NCI-H460 (cell line): ENCODE data around the gene TSPAN15. TPM values are rescaled to one million over a fixed set of nuclear protein-coding genes. Genes with fewer than 3 reads are reported as not detected.

Experiments used
- DNase-seq: peaks from one replicate; pipeline ENCODE4 v3.0.0-alpha.2; 2016; ENCODE audit warnings: low read depth; ENCODE audit errors: extremely low read depth
- total RNA-seq: library from RNA; depleted of rRNA; stranded (reverse); fragments of >200 nt; shearing (Covaris generic); gene quantifications from 2 replicates; pipeline ENCODE4 v1.2.3, GENCODE V29; 2014

TSPAN15 gene
- total RNA-seq, 1 experiment from 2014 or later = 11.5 TPM

DNA sequence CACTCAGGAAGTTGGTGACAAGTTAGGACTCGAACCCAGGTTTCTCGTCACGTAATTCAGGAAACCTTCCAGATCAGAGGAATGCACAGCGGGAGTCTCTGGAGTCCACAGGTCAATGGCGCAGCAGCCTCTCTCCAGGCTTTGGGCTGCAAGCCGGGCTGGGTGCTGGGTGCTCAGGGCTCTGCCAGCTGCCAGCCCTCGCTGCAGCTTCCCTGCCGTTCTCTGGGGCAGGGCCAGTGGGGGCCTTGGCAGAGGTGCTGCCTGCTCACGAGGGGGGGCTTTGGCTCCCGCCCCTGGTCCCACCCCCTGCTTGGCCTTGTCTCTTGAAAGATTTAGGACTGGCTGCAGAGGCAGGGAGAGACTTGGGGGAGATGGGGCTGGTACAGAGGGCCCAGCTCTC is 34.6 kb upstream of the TSPAN15 start, which contains the start of gene TACR2:
TACR2 (minus strand) TSS at position 224 of the 400 bp plus-strand sequence. CDS start 595 bp downstream, outside the sequence.
- no peak for DNase-seq

DNA sequence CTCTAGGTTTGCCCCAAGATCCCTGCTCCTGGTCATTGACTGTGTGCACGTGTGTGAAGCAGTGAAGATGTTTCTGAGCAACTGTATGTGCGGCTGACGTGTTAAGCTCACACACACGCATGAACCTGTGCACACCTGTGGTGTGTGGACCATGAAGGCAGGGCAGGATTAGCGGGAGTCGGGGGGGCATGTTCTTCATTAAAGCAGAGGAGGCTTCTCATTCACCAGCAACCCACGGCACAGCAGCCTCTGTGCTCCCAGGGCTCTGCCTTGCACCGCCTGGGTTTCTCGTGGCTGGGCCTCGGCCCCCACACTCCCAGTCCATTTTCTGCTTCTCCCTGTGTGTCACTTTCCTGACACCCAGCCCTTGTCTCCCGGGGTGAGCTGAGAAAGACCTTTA is 33.7 kb upstream of the TSPAN15 start:
- DNase-seq = no peak

DNA sequence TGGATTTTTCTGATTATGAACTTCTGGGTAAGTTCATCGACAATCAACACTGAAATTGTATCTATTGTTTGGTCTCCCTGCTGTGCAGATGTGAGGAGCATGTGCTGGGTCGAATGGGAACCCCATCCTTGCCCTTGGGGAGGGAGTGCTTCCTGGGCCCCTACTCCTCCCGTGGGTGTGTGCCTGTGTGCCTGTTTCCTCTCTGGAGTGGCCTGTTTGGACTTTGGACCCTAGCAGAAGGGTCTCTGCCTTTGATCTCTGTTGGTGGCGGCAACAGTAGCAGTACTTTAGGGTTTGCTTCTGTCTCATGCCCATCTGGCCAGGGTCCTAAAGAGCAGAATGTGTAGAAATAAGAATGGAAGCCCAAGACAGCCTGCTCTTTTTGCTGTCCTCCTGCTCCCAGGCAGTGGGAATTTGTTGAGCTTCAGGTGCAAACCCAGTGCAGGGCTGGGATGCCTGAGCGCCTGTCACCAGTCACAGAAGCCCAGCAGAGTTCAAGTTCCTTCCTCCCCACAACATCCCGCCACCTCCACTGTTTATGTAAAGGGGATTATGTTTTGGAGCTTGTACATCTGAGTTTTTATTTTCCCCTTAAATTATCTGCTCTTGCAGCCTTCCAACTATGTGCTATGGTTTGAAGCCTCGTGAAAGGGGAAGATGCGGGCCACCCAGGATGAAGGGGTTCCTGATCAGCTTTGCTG is 33.1 kb upstream of the TSPAN15 start:
- no peak for DNase-seq

DNA sequence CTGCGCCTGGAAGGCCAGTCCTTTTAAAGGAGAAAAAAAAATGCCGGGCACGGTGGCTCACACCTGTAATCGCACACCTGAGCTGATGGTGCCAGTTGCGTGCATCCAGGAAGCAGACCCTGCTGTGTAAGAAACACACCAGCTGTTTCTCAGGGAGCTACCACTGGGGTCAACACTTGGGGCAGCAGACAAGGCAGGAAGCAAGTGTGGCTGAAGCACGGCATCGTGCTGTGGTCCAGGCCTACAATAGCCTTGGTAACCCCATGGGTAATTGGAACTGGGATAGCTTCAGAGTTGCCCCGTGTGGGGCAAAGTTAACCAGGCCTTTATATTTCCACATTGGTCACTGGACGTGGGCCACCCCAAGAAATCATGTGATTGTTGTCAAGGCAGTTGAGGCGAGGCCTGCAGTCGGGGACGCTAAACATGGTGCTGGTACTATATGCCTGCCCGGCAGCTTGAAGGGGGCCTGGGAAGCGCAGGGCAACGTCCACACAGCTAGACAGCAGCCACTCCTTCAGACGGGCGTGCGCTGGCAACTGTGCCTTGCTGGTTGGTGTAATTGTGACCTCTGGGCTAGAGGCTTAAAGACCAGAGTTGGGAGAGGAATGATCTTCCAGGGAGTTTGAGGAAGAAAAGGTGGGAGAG is 32.0 kb upstream of the TSPAN15 start:
- DNase-seq = no peak

DNA sequence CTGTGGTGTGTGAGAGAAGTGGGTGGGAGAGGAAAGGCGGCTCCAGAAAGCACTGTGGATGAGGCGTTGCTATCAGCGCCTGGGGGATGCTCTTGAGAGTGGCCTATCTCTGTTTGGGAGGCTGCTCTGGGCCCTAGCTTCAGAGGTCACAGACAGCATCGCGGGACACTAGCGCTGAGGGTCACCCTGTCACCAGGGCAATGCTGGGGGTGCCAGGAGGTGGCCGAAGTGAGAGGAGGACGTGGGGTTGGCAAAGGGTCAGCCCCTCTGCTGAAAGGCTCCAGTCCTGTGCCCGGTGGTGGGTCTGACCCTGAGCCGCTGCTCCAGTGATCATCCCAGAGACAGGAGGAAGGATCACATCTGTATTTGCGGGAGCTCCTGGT is 31.5 kb upstream of the TSPAN15 start:
- no peak for DNase-seq

DNA sequence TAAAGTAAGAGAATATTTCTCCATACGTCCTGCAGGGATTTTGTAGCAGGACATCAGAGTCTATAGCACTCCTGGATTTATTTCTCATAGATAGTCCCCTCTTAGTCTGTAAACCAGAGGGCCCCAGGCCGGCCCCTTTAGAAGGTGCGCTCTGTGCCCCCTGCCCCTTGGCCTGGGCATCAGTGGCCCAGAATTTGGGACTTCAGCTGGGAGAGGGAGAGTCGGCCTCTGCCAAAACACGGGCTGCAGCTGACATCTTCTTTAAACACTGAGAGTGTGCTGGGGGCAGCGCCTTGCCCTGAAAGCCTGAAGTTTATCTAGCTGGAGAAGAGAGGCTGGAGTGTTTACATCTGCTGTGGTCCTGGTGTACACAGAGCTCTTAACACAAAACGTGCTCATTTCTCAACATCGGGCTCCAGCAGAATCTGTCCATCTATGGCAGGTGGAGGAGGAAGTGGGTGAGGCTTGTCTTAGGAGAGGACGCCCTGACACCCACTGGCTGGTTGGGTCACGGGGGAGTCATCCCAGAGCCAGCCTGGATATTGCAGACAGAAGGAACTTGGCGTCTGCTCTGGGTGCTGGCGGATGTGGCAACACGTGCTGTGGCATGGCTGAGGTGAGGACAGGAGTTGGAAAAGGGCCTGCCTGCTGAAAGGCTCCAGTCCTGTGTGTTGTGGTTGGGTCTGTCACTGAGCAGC is 29.5 kb upstream of the TSPAN15 start:
- DNase-seq = no peak

DNA sequence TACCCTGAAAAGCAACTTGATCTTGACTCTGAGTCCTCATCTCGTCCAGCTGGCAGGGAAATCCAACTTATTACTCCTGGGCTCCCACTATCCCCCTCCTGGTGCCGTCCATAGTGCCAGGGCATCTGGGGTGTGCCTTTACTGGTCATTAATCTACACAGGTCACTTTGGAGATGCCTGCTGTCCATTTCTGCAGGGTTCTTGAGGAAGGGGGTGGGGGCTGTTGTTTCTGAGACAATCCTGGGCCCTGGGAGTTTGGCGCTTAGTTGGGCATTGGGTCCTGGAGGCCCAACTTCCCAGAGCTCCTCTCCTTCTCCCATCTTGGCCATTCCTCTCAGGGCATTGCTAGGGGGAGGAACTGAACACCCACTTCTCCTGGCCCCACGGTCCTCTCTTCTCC is 28.6 kb upstream of the TSPAN15 start:
- DNase-seq = no peak

DNA sequence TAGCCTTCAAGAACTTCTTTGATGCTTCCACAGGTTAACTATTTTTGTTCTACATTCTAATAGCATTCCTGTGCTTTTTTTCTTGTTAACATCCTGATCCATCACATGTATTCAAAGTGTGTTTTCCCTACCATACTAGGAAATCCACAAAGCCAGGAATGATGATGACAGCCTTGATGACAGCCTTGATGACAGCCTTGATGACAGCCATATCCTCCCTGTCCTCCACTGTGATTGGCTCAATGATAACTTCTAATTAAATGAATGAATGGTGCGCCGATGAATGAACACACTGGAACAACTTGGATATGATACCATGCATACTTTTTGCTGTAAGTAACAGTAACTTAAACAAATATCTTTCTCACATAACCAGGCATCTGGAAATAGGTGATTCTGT is 26.2 kb upstream of the TSPAN15 start:
- no peak for DNase-seq

DNA sequence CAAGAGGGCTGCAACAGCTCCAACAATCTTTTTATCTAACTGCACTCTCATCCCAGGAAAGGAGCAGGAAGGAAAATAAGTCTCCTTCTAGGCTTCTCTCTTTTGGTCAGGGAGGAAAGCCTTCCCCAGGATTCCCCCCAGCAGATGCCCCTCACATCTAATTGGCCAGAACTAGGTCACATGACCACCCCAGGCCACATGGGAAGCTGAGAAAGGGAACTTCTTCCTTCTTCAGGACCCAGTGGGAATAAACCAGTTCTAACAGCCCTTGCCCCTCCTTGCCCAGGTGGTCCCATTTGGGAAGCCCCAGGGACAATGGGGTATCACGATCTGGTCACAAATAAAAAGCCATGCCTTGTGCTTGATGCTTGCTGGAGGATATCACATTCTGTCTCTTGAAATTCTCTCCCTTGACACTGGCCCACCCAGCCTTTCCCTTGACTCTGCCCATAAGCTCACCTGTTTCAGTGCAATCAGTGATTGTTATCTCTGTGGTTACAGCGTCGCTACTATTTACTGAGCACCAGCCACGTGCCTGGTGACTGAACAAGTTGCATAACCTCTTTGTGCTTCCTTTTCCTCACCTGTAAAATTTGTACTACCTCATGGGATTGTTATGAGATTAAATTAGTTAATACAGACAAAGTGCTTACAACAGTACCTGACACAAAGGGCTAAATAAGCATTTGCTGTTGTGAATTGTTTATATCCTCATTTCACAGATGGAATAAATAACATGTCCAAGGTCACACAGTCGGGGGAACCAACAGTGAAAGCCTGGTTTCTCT is 25.6 kb upstream of the TSPAN15 start:
- DNase-seq = no peak

DNA sequence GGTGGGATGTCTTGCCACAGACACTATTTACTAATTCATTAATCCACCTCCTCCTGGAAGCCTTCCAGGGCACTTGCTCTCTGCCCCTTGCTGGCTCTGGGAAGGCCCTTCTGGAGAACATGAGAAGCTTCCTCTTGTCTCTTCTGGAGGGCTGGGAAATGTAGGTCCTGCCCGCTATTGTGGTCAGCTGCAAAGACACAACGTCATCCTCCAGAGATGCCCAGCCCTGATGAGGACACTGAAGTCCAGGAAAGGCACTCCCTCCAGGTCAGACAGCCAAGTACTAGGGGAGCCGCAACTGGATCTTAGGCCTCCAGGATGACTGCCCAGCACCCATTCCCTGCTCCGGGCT is 24.9 kb upstream of the TSPAN15 start:
- no peak for DNase-seq

DNA sequence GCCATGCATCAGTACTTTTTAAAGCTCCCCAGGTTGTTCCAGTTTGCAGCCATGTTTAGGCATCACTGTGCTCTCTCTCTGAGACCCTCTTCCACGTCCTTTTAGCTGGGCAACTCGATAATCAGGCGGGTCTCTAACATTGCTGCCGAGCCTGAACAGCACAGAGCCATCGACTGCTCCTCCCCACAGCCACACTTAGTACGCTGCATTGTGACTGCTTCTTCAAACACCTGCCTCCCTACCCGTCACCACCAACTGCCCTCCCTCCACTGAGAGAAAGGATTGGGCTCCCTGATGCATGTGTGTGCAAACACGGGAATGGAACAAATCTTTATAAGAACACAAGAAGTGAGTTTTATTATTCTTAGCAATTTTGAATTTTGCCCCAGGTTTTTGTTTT is 23.1 kb upstream of the TSPAN15 start:
- DNase-seq = no peak

DNA sequence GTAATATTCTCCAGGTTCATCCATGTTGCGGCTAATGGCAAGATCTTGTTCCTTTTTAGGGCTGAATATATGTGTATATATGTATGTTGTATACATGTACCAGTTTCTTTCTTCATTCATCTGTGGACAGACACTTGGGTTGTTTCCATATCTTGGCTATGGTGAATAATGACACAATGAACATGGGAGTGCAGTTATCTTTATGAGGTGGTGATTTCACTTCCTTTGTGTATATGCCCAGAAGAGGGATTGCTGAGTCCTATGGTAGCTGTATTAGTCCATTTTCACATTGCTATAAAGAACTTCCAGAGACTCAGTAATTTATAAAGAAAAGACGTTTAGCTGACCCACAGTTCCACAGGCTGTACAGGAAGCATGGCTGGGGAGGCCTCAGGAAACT is 17.1 kb upstream of the TSPAN15 start:
- DNase-seq = no peak

DNA sequence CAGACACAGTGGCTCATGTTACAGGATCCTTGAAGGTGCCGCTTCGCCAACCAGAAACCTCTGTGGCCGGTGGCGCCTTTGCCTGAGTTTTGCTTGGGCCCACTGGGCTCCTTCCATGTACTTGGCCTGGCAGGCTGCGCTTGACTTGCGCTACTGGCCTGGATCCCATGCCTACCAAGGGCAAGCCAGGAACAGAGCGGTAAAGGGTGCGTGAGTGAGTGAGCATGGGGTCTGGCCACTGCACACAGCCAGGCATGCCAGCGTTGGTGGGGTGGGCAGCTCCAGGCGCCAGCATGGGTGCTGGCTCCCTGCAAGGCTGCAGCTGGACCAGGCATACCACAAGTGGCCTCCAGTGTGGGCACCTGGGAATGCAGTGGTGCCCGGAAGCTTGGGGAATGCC is 16.3 kb upstream of the TSPAN15 start:
- no peak for DNase-seq

DNA sequence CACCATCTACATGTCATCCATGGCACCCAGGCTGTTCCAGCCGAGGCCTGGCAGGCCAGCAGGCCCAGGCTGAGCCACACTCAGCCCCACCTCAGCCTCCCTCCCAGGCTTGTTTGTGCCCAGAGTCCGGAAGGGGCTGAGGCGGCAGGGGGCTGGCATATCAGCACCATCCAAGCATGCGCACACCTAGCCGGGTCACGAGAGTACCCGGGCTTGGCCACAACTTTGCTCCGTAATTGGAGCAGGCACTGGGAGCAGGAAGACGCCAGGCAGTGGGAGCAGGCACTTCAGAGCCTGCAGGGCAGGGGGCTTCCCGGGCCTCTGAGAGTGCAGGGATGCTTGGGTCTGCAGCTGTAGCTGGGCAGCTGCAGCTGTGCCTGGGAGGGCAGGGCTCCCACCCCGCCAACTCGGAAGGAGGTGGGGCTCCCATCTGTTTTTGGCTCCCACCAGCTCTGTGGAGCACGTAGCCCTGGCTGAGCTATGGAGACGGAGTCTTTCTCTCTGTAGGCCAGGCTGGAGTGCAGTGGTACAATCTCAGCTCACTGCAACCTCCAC is 15.2 kb upstream of the TSPAN15 start:
- no peak for DNase-seq

DNA sequence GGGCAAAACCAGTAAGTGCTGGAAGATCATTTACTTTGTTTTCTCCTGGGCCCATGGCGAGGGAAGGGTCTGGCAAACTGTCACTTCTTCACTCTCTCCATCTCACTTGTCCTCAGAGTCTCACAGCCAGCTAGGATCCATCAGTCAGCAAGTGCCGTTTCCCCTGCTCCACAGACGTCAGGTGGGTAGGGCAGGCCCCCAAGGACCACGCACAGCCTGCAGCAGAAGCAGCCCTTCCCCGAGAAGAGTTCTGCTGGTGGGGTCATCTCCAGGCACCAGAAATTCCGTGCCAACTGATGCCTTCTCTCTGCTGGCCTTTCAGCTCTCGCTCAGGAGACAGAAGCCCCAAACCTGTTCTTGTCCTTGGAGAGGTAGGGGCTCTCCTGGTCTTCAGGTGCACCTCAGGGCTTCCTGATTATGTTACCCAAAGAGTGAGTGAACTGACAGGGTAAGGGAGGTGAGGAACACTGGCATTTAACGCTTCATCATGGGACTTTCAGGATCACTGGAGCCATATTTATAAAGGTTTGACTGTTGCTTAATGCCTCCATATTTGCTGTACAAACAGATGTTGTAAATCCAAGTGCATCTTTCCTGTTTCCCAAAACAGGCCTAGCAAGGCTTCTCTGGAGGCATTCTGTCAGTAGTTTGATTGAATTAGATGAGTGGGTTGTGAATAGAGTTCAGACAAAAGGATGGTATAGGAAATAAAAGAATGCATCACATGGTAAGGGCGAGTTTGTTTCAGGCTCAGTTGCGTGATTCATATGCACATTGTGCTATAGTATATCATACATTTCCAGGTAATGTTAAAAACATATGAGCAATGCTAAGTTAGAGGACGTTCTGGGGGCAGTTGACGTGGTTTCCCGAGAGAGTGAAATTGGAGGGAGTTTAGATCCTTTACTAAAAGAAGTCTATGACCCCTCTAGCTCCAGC is 13.7 kb upstream of the TSPAN15 start:
- no peak for DNase-seq

DNA sequence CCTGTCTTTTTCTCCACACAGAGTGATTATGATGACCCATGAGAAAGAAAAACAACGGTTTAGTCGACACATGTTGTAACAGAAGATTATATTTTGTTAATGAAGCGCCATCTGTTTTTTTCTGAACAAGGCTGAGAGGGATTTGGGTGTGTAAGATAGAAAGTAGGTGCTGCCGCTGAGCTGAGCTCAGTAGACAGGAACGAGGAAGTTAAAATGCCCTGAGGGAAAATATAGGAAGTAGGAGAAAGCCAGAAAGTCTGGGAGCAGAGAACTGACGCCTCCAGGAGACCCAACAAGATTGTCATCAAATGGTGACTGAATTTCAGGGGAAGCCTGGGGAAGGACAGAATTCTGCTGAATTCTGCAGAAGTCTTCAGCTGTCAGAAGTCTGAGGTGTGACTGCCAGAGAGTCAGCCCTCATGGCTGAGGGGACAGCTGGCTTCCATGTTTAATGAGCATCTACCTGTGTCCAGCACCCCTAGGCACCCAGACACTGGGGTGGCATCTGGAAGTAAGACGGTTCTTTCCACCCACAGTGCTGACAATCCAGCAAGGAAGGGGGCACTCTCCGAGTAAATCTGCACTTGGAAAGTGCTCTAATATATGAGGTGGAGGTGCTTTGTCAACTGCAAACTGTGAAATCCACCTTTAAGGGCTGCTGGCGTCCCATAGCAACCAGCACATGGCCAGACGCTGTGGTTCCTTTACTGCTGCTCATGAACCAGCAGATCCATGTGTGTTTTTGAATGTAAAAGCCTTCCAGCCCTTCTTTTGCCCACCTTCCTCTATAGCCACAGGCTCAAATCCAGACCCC is 12.5 kb upstream of the TSPAN15 start:
- peak; percentile 64 for DNase-seq

DNA sequence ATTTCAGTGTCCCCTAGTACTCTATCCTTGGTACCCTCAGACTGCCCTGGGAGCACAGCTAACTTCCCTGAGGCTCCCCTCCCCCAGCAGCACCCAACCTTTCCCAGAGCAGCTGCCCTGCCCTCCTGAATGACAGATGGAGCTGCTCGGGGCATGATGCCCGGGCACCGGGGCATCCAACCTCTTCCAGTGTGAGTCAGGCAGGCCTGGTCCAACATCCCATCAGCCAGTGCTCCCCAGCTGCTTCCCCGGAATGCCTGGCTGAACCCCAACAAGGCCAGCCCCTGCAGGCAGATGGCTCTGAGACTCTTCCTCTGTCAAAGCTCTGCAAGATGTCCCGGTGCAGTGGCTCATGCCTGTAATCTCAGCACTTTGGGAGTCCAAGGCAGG is 11.9 kb upstream of the TSPAN15 start:
- peak; percentile 21 for DNase-seq

DNA sequence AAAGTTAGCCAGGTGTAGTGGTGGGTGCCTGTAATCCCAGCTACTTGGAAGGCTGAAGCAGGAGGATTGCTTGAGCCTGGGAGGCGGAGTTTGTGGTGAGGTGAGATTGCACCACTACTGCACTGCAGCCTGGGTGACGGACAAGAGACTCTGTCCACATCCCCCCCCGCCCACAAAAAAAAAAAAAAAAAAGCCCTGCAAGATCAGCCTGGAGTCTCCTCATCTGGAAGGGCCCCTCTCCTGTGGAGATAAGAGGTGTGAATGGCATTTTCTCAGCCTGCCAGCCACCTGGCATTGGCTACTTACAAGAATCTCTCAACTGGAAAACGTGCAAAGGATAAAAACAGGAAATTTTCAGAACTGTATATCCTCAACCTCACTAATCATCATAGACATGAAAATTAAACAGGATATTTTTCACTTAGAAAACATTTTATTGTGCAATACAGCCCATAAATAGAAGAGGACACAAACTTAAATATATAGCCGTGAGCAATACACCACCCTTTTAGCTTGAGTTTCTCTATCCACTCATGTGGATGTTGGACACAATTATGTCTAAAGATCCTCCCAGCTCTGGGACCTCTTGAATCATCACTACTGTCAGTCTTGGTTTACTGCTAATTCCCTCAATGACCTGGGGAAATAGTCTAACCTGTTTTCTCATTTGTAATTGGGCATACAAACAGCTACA is 11.3 kb upstream of the TSPAN15 start:
- peak; percentile 59 for DNase-seq
